Astrocyte (in vitro differentiated cells and primary cell): Measurements from ENCODE around the gene RBBP8NL. TPM values are rescaled to one million over a fixed set of nuclear protein-coding genes. Genes with fewer than 3 reads are reported as not detected.

Experiments
- DNase-seq: peaks from one replicate; pipeline ENCODE4 v3.0.0-alpha.2; 2010; ENCODE audit warnings: low read depth
- FAIRE-seq: peaks from 2 replicates; lab custom pipeline; 2011; peaks lifted over from hg19 to GRCh38; lab: Jason Lieb, UNC
- H2AFZ ChIP-seq: 2 replicates; pipeline ENCODE4 v1.6.0; 2012; ENCODE audit warnings: low read depth, low read length, inconsistent platforms
- H3K27ac ChIP-seq: 2 replicates; pipeline ENCODE4 v1.5.1; 2011; ENCODE audit warnings: low read depth, low read length, inconsistent platforms
- H3K27me3 ChIP-seq: 2 replicates; pipeline ENCODE4 v1.6.0; 2011; ENCODE audit warnings: low read length, inconsistent platforms; ENCODE audit not compliant: insufficient read depth
- H3K36me3 ChIP-seq: 2 replicates; pipeline ENCODE4 v1.5.1; 2011; ENCODE audit warnings: low read length, inconsistent platforms; ENCODE audit not compliant: insufficient read depth
- H3K4me1 ChIP-seq: 2 replicates; pipeline ENCODE4 v1.5.1; 2011; ENCODE audit warnings: low read length, inconsistent platforms; ENCODE audit not compliant: insufficient read depth
- H3K4me2 ChIP-seq: 2 replicates; pipeline ENCODE4 v1.6.0; 2012; ENCODE audit warnings: low read length, inconsistent platforms
- H3K4me3 ChIP-seq: 2 replicates; pipeline ENCODE4 v1.5.1; 2011; ENCODE audit warnings: low read depth, mild to moderate bottlenecking, low read length, inconsistent platforms; ENCODE audit not compliant: insufficient read depth
- H3K79me2 ChIP-seq: 2 replicates; pipeline ENCODE4 v1.6.0; 2012; ENCODE audit warnings: mild to moderate bottlenecking, low read length, inconsistent platforms; ENCODE audit not compliant: insufficient read depth
- H3K9ac ChIP-seq: 2 replicates; pipeline ENCODE4 v1.6.0; 2012; ENCODE audit warnings: mild to moderate bottlenecking, low read length, inconsistent platforms
- H3K9me3 ChIP-seq: 2 replicates; pipeline ENCODE4 v1.5.1; 2012; ENCODE audit warnings: low read depth, mild to moderate bottlenecking, low read length, inconsistent platforms; ENCODE audit not compliant: insufficient read depth
- H4K20me1 ChIP-seq: 2 replicates; pipeline ENCODE4 v1.6.0; 2012; ENCODE audit warnings: low read length, inconsistent platforms; ENCODE audit not compliant: insufficient read depth
- H3K27ac Mint-ChIP-seq: one replicate; pipeline ENCODE4 v1.8.0; 2021; ENCODE audit warnings: mild to moderate bottlenecking, mixed read lengths; ENCODE audit not compliant: unreplicated experiment
- H3K27me3 Mint-ChIP-seq: one replicate; pipeline ENCODE4 v1.8.0; 2021; ENCODE audit warnings: low read depth, mixed read lengths; ENCODE audit not compliant: unreplicated experiment
- H3K36me3 Mint-ChIP-seq: one replicate; pipeline ENCODE4 v1.8.0; 2021; ENCODE audit warnings: low read depth, mixed read lengths; ENCODE audit not compliant: unreplicated experiment
- H3K4me1 Mint-ChIP-seq: one replicate; pipeline ENCODE4 v1.8.0; 2021; ENCODE audit warnings: low read depth, mixed read lengths; ENCODE audit not compliant: unreplicated experiment
- H3K4me3 Mint-ChIP-seq: one replicate; pipeline ENCODE4 v1.8.0; 2021; ENCODE audit warnings: mild to moderate bottlenecking, moderate library complexity, mixed read lengths; ENCODE audit not compliant: unreplicated experiment
- H3K9me3 Mint-ChIP-seq: one replicate; pipeline ENCODE4 v1.8.0; 2021; ENCODE audit warnings: mild to moderate bottlenecking, mixed read lengths; ENCODE audit not compliant: unreplicated experiment
- EZH2 ChIP-seq: IDR thresholded peaks from 2 replicates; pipeline ENCODE4 v1.6.1; 2012; ENCODE audit warnings: mild to moderate bottlenecking, low read length, inconsistent platforms; ENCODE audit not compliant: insufficient read depth
- total RNA-seq: library from RNA; stranded (reverse); gene quantifications from 2 replicates; pipeline ENCODE4 v1.2.1, GENCODE V29; 2021
- TF ChIP-seq, protein P1 (sequence below): IDR thresholded peaks from 2 replicates; pipeline ENCODE4 v1.5.1; 2011; ENCODE audit warnings: low read depth, mild to moderate bottlenecking, inconsistent platforms, low read length, moderate library complexity; ENCODE audit not compliant: insufficient read depth

RBBP8NL gene
- total RNA-seq, 1 donor from 2014 or later: 0.14 TPM

DNA sequence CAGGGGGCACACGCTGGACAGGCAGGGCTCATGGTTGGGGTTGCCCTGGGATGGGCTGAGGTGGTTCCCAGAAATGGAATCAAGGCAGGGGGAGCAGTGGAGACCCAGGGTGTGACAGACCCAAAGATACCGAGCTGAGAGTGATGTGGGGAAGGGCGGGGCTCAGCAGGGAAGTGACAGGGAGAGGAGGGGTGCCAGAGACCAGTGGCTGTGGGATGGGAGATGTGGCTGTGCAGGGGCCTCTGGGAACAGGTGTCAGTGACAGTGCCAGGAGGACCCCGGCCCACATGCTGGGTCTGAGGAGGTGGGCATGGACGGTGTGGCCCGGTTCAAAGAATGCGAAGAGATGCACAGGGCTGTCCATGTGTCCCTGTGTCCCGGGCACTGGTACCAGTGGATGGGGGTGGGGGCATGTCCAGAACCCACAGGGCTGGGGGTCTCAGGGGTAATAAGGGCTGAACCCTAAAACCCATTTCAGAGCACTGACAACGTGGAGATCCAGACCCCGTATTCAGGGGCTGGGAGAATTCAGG, 21.3 kb downstream of the RBBP8NL start:
- H3K4me2 ChIP-seq: peak overlapping the region; percentile 96
- H4K20me1 ChIP-seq: peaks cover 29% of the 10 kb centered on the region
- H3K27ac Mint-ChIP-seq: peak overlapping the region; percentile 58
- no peak for TF ChIP-seq EZH2
- TF ChIP-seq, protein P1, sequence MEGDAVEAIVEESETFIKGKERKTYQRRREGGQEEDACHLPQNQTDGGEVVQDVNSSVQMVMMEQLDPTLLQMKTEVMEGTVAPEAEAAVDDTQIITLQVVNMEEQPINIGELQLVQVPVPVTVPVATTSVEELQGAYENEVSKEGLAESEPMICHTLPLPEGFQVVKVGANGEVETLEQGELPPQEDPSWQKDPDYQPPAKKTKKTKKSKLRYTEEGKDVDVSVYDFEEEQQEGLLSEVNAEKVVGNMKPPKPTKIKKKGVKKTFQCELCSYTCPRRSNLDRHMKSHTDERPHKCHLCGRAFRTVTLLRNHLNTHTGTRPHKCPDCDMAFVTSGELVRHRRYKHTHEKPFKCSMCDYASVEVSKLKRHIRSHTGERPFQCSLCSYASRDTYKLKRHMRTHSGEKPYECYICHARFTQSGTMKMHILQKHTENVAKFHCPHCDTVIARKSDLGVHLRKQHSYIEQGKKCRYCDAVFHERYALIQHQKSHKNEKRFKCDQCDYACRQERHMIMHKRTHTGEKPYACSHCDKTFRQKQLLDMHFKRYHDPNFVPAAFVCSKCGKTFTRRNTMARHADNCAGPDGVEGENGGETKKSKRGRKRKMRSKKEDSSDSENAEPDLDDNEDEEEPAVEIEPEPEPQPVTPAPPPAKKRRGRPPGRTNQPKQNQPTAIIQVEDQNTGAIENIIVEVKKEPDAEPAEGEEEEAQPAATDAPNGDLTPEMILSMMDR: no peak
- H3K9ac ChIP-seq: peak overlapping the region; percentile 84
- no peaks in the 10 kb centered on the region for H3K9me3 Mint-ChIP-seq
- H3K36me3 ChIP-seq: no peaks in the 10 kb centered on the region
- H2AFZ ChIP-seq: no peak overlapping the region
- no peak overlapping the region for H3K27ac ChIP-seq
- H3K27me3 Mint-ChIP-seq: peaks cover 9% of the 10 kb centered on the region
- H3K36me3 Mint-ChIP-seq: peaks cover 5% of the 10 kb centered on the region
- DNase-seq (no peak), FAIRE-seq (no peak)
- peaks cover 3% of the 10 kb centered on the region for H3K4me1 Mint-ChIP-seq
- peaks cover 8% of the 10 kb centered on the region for H3K4me1 ChIP-seq
- H3K4me3 ChIP-seq: peak overlapping the region; percentile 57
- no peaks in the 10 kb centered on the region for H3K27me3 ChIP-seq
- H3K9me3 ChIP-seq: no peaks in the 10 kb centered on the region
- peaks cover 4% of the 10 kb centered on the region for H3K79me2 ChIP-seq
- peak overlapping the region; percentile 72 for H3K4me3 Mint-ChIP-seq

DNA sequence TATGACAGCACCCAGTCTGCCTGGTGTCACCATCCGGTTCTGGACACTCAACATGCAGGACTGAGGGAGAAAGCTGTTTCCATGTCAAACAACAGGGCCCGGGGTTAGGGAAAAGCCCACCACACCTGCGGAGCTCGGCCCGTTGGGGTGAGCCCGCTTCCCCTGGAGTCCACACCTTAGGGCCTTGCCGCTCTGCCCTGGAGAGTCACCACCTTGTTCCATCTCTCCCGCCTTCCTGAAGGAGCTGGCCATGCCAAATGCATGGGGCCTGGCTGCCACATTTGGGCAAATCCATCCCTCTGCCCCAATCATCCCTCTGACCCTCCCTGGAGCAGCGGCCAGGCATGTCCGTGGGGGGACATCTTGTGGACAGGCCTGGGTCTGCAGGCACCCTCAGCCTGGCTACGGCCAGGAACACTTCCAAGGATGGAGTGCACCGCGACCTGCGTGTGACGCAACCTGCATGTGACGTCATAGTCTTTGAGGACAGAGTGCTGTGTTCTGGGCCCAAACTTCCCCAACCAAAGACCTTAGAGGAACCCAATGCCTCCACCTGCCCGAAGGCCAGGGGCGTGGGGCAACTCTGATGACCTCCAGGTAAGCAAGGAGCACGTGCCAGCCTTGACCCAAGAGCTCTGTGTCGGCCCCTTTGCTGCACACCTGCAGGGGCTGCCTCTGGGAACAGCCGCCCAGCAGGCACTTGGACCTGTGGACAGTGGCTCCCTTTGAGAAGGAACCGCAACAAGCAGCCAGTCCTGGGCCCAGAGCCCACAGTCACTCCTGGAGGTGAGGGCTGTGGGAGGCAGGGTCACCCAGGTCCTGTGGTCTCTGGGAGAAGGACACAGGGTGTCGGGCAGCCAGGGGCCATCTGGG, 22.0 kb downstream of the RBBP8NL start:
- FAIRE-seq: no peak
- TF ChIP-seq EZH2: no peak
- TF ChIP-seq, protein P1: peak; percentile 53
- H3K9me3 ChIP-seq: no peaks in the 10 kb centered on the region

More for the DNA sequence above, 22.0 kb downstream of the RBBP8NL start:
- no peak overlapping the region for H2AFZ ChIP-seq
- Mint-ChIP-seq H3K36me3 (peaks cover 5% of the 10 kb centered on the region), H3K27ac (no peak overlapping the region), H3K27me3 (peaks cover 9% of the 10 kb centered on the region), H3K4me1 (peaks cover 3% of the 10 kb centered on the region), H3K9me3 (no peaks in the 10 kb centered on the region), H3K4me3 (peak overlapping the region; percentile 72)
- peak overlapping the region; percentile 84 for H3K9ac ChIP-seq
- no peak overlapping the region for H3K27ac ChIP-seq
- H3K27me3 ChIP-seq: no peaks in the 10 kb centered on the region
- H4K20me1 ChIP-seq: peaks cover 29% of the 10 kb centered on the region
- H3K4me3 ChIP-seq: no peak overlapping the region
- H3K4me2 ChIP-seq: peak overlapping the region; percentile 96
- peaks cover 8% of the 10 kb centered on the region for H3K4me1 ChIP-seq
- DNase-seq: peak; percentile 35
- H3K36me3 ChIP-seq: no peaks in the 10 kb centered on the region
- peaks cover 4% of the 10 kb centered on the region for H3K79me2 ChIP-seq
